KOPT-K1 (cell line): ENCODE results near the gene PLCXD1.
"Not testable (repeated sequence)": the region's sequence is repeated elsewhere in the genome, so short reads cannot be mapped to it uniquely, and the experiment has no call there.

Experiments
- H3K27ac ChIP-seq: fragments of 200-600 bp; sonication (generic); 2 replicates; pipeline ENCODE4 v1.5.1; 2016; ENCODE audit warnings: antibody characterized with exemption, mild to moderate bottlenecking, low read depth, low read length; ENCODE audit not compliant: poor library complexity, severe bottlenecking
- H3K36me3 ChIP-seq: fragments of 200-600 bp; sonication (generic); 2 replicates; pipeline ENCODE4 v1.5.1; 2017; ENCODE audit warnings: antibody characterized with exemption, mild to moderate bottlenecking, low read length, moderate library complexity; ENCODE audit not compliant: insufficient read depth
- H3K9me3 ChIP-seq: fragments of 200-600 bp; sonication (generic); 2 replicates; pipeline ENCODE4 v1.5.1; 2017; ENCODE audit warnings: antibody characterized with exemption, low read length, mild to moderate bottlenecking; ENCODE audit not compliant: insufficient read depth, poor library complexity, severe bottlenecking

Gene PLCXD1, protein sequence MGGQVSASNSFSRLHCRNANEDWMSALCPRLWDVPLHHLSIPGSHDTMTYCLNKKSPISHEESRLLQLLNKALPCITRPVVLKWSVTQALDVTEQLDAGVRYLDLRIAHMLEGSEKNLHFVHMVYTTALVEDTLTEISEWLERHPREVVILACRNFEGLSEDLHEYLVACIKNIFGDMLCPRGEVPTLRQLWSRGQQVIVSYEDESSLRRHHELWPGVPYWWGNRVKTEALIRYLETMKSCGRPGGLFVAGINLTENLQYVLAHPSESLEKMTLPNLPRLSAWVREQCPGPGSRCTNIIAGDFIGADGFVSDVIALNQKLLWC

DNA sequence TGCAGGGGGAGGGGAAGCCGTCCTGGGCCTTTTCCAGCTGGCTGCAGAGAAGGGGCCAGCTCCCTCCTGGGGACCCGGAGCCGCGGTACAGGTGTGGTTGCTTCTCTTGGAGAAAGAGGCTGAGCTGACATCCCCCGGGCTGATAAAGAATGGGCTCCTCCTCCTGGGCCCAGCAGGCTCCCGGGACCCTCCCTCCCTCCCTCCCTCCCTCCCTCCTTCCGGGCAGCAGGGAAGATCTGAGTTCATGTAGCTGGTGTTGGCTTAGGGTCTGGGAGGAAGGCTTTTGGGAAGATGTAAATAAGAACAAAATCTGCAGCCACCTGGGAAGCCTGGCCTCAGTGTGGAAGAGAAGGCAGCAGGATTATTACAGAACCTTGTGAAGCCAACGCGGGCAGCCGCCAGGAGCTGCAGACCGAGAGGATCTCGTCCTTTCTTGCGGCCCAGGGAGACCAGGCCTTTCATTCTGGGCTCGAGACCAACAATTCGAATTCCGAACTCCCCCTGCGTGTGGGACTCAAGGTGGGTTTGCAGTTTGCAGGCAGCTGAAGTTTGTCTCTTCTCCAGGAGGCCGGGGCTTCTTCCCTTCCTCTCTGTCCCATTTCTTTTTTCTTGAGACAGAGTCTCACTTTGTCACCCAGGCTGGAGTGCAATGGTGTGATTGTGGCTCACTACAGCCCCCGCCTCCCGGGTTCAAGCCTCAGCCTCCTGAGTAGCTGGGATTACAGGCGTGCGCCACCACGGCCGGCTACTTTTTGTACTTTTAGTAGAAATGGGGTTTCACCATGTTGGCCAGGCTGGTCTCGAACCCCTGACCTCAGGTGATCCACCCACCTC lies at the start of gene PLCXD1:
PLCXD1 (plus strand) TSS at position 216 of the 834 bp plus-strand sequence. CDS start 2,807 bp downstream, outside the sequence.
- Histone ChIP-seq H3K36me3 (peaks cover 22% of the 10 kb centered on the region), H3K9me3 (no peaks in the 10 kb centered on the region), H3K27ac (peak within 1 kb of the TSS; percentile 41)

DNA sequence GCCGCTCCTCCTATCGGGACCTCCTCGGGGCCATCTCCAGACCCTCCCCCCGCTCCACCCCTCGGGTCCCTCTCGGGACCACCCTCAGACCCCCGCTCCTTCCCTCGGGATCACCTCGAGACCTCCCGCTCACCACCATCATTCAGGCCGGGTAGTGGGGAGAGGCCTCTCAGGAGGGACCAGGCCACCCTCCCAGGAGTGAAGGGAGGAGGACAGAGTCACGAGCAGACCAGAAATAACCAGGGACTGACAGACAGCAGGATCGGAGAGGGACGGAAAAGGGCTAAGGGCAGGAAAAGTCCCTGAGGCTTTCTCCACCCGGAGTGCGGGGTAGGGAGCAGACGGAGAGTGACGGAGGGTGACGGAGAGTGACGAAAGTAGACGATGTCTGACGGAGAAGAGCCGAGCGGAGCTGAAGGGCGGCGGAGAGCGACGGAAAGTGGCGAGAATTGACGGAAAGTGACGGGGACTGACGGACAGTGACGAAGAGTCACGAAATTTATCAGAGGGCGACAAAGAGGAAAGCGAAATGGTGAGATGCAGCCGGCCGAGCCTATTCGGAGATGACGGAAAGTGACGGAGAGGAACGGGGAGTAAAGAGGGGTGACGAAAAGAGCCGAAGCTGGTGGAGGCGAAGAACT lies 49.4 kb upstream of the PLCXD1 start:
- H3K9me3 ChIP-seq, H3K36me3 ChIP-seq, H3K27ac ChIP-seq: not testable (repeated sequence)

DNA sequence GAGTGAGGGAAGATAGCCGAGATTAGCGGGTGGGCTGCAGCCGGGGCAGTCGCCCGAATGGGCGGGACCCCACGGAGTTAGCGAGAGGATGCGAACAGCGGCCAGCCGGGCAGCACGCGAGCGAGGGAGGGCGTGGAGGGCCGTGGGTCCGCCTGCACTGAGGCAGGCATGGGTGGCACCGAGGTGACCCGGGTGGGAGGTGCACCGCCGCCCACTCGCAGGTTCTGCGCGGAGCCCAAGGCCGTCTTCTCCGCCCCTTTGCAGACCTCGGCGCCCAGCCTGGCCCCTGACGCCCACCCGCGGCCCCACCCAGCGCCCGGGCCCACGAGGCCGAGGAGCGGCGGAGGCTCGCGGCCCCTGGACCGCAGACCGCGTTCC lies 48.9 kb upstream of the PLCXD1 start:
- not testable (repeated sequence) for H3K27ac ChIP-seq, H3K9me3 ChIP-seq, H3K36me3 ChIP-seq

DNA sequence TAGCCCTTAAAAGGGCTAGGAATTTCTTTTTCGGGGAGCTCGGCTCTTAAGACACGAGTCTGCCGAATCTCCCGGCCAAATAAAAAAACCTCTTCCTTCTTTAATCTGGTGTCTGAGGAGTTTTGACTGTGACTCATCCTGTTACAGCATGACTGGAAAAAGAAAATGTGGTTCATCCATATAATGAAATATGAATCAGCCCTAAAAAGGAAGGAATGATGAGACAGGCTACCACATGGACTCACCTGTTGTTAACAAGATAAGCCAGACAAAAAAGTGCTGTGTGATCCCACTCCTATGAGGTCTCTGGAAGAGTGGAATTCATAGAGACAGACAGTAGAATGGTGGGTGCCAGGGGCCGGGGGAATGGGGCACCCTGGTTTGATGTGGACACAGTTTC lies 45.0 kb upstream of the PLCXD1 start:
- not testable (repeated sequence) for H3K9me3 ChIP-seq, H3K27ac ChIP-seq, H3K36me3 ChIP-seq

DNA sequence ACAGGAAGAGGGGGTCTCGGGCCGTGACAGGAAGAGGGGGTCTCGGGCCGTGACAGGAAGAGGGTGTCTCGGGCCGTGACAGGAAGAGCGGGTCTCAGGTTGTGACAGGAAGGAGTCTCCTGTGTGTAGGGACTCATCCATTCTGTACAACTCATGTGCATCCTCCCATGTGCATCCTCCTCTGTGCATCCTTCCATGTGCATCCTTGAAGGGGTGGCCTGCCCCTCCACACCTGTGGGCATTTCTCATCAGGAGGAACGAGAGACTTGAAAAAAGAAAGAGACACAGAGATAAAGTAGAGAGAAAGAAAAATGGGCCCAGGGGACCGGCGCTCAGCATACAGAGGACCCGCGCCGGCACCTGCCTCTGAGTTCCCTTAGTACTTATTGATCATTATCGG lies 30.2 kb upstream of the PLCXD1 start:
- H3K27ac ChIP-seq: peak overlapping the region; percentile 50
- H3K36me3 ChIP-seq: no peaks in the 10 kb centered on the region
- H3K9me3 ChIP-seq: no peaks in the 10 kb centered on the region

DNA sequence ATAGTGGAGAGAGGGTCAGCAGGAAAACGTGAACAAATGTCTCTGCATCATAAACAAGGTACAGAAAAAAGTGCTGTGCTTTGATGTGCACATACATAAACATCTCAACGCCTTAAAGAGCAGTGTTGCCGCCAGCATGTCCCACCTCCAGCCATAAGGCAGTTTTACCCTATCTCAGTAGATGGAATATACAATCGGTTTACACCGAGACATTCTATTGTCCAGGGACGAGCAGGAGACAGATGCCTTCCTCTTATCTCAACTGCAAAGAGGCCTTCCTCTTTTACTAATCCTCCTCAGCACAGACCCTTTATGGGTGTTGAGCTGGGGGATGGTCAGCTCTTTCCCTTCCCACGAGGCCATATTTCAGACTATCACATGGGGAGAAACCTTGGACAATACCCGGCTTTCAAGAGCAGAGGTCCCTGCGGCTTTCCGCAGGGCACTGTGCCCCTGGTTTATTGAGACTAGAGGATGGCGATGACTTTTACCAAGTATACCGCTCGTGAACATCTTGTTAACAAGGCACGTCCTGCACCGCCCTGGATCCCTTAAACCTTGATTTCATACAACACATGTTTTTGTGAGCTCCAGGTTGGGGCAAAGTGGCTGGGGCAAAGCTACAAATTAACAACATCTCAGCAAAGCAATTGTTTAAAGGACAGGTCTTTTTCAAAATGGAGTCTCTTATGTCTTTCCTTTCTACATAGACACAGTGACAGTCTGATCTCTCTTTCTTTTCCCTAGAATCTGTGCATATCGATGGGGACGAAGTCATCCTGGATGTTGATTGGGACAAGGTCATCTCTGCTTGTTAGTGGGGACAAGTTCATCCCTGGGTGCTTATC lies 29.6 kb upstream of the PLCXD1 start:
- H3K9me3 ChIP-seq, H3K36me3 ChIP-seq: not testable (repeated sequence)
- peak overlapping the region; percentile 50 for H3K27ac ChIP-seq

DNA sequence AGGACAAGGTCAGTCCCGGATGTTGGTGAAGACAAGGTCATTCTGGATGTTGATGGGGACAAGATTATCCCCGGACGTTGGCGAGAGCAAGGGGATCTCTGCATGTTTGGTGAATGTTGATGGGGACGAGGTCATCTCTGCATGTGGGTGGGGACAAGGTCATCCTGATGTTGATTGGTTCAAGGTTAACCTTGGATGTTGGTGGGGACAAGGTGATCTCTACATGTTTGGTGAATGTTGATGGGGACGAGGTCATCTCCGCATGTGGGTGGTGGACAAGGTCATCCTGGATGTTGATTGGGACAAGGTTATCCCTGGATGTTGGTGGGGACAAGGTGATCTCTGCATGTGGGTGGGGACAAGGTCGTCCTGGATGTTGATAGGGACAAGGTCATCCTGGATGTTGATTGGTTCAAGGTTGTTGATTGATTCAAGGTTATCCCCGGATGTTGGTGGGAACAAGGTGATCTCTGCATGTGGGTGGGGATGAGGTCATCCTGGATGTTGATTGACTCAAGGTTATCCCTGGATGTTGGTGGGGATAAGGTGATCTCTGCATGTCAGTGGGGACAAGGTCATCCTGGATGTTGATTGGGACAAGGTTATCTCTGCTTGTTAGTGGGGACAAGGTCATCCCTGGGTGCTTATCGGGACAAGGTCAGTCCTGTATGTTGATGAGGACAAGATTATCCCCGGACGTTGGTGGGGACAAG lies 28.8 kb upstream of the PLCXD1 start:
- Histone ChIP-seq H3K9me3 (no peaks in the 10 kb centered on the region), H3K36me3 (no peaks in the 10 kb centered on the region), H3K27ac (no peak overlapping the region)

DNA sequence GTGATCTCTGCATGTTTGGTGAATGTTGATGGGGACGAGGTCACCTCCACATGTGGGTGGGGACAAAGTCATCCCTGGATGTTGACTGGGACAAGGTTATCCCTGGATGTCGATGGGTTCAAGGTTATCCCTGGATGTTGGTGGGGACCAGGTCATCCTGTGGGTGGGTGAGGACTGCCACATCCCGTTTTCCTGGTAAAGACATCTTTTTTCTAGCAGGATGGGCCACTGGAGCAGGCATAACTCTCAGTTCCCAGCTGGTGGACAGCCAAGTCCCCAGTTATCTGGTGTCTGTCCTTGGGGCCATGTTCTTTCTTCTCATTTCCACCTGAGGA lies 28.3 kb upstream of the PLCXD1 start:
- Histone ChIP-seq H3K27ac (no peak overlapping the region), H3K36me3 (no peaks in the 10 kb centered on the region), H3K9me3 (no peaks in the 10 kb centered on the region)

DNA sequence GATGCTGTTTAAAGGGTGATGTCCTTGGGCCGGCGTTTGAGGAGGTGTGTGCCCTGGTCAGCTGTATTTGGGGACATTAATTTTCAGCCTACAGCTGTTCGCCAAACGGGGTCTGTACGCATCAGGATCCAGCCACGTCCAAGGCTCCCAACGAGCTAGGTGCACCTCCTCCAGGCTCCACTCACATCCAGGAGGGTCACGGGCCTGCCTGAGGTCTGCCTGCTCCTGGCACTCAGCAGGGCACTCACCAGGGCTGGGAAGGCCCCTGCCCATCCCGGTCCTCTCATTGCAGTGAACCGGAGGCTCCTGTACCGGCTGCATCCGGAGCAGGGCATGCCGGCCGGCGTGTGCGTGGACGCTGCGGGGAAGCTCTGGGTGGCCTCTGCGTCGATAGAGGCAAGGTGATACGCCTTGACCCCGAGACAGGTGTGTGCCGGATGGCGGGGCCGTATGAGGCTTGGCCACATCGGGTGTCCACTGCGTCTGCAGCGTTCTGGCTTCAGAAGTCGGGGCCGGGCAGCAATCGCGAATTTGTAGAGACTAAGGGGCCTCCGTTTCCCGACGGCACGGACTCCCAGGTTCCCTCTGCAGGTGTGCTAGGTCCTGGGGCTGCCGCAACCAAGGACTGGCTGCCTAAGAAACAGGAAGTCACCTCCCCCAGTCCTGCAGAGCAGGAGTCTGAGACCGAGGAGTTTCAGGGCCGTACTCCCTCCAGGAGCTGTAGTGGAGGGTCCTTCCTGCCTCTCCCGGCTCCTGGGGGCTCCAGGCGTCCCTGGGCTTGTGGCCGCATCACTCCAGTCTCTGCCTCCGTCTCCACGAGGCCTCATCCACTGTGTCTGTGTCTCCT lies 27.5 kb upstream of the PLCXD1 start:
- no peak overlapping the region for H3K27ac ChIP-seq
- H3K36me3 ChIP-seq: no peaks in the 10 kb centered on the region
- H3K9me3 ChIP-seq: no peaks in the 10 kb centered on the region

DNA sequence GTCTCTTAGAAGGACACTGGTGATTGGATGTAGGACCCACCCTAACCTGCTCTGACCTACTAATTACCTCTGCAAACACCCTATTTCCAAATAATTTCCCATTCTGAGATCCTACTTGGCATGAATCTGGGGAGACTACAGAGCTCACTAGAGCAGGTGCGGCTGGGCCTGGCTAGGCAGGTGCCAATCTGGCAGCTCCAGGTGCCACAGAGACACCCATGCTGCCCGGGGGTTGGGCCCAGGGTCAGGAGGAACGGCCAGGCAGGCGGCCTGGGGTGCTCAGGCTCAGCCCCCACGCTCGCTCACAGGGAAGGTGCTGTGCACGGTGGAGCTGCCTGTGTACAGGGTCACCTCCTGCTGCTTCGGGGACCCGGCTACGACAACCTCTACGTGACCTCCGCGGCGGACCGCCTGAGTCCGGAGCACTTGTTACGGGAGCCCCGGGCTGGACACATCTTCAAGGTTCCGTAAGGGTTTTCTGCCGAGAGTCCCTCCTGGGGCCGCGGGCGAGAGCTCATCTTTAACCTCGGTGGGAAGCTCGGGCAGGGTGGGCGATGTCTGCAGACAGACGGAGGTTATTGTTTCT lies 26.5 kb upstream of the PLCXD1 start:
- Histone ChIP-seq H3K36me3 (no peaks in the 10 kb centered on the region), H3K27ac (no peak overlapping the region), H3K9me3 (no peaks in the 10 kb centered on the region)

DNA sequence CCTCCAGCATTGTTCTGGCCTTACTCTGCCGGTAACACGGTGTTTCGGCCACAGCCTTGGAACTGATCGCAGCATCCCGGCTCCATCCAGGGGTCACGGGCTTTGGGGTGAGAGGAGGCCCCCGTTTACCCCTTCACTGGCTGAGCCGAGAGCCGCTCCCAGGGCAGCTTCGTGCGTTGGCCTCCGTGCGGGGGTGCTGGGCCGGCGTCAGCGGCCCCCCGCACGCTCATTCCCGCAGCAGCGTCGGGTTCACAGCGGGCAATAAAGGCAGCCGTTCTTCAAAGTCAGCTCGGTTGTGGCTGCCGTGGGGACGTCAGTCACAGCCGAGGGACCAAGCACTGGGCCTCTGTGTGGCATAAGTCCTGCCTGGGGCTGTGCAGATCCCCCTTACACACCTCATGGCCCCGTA lies 25.3 kb upstream of the PLCXD1 start:
- H3K27ac ChIP-seq: no peak overlapping the region
- no peaks in the 10 kb centered on the region for H3K9me3 ChIP-seq
- no peaks in the 10 kb centered on the region for H3K36me3 ChIP-seq

DNA sequence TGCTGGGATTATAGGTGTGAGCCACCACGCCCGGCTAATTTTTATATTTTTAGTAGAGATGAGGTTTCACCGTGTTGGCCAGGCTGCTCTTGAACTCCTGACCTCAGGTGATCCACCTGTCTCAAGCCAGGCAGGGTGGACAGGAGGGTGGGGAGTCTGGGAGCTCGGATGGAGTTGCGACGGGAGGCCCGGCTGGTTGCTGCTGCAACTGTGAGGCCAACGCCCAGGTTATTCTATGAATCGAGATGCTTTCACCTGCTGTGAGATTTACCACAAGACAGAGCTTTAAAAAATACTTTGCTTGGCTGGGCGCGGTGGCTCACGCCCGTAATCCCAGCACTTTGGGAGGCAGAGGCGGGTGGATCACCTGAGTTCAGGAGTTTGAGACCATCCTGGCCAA lies 24.1 kb upstream of the PLCXD1 start:
- H3K27ac ChIP-seq, H3K9me3 ChIP-seq, H3K36me3 ChIP-seq: not testable (repeated sequence)

DNA sequence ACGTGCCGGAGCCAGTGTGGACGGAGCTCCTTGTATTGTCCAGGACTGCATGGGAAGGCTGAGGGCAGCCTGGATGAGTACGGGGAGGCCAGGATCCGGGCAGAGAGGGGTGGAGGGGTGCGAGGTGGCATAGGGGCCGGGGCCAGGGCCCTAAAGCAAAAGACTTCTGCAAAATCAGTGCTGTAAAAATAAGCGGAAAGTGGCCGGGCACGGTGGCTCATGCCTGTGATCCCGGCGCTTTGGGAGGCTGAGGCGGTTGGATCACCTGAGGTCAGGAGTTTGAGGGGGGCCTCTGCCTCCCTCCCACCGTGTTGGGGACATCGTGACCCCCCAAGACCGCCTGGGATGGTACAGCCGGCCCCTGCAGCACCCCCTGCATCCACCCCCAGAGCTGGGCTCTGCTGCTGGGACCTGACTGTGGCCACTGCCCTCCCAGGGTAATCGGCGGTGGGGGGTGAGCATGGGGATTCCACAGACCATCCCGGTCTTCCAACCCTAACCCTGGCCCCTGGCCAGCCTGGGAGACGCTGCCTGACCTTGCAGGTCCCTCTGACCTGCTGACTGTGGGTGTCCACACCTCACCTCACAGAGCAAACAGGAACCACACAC lies 23.4 kb upstream of the PLCXD1 start:
- Histone ChIP-seq H3K9me3 (no peaks in the 10 kb centered on the region), H3K36me3 (no peaks in the 10 kb centered on the region), H3K27ac (no peak overlapping the region)
